ENCODE measurements around the gene ULK4.

ULK4 gene

GRCh38 chr3:41426485-41426884, 535.4 kb downstream of the ULK4 start:
- Histone ChIP-seq H3K9me3 (ENCODE audit: insufficient read depth, low read length) (no peaks in the 10 kb centered on the region), H3K79me2 (ENCODE audit: insufficient read depth, low read length) (no peaks in the 10 kb centered on the region), H3K27me3 (ENCODE audit: low read length) (no peaks in the 10 kb centered on the region), H3K27ac (ENCODE audit: low read depth, low read length) (no peak overlapping the region), H3K4me3 (ENCODE audit: insufficient read depth, low read length, poor library complexity, severe bottlenecking) (no peak overlapping the region), H3K4me2 (ENCODE audit: low read depth, low read length, poor library complexity, severe bottlenecking) (no peak overlapping the region), H3K9ac (ENCODE audit: low read length) (no peak overlapping the region), H3K9me2 (replicated peaks; ENCODE audit: insufficient read depth, low read length) (no peaks in the 10 kb centered on the region), H2AFZ (ENCODE audit: low read depth, low read length, severe bottlenecking) (no peak overlapping the region), H3F3A (ENCODE audit: insufficient read depth) (no peaks in the 10 kb centered on the region), H3K36me3 (ENCODE audit: low read length) (no peaks in the 10 kb centered on the region), H4K20me1 (ENCODE audit: low read depth, low read length) (no peaks in the 10 kb centered on the region)
- no peak for TF ChIP-seq EZH2phosphoT487 (conservative IDR thresholded peaks at IDR 0.05; ENCODE audit: low read length)
- no peak for TF ChIP-seq CTCF (IDR thresholded peaks at IDR 0.05; ENCODE audit: insufficient read depth, low read length, poor library complexity, severe bottlenecking)

- Histone ChIP-seq H3K9ac (ENCODE audit: low read length) (no peak overlapping the region), H3K27me3 (ENCODE audit: low read length) (no peaks in the 10 kb centered on the region), H3F3A (ENCODE audit: insufficient read depth) (no peaks in the 10 kb centered on the region), H3K79me2 (ENCODE audit: insufficient read depth, low read length) (no peaks in the 10 kb centered on the region), H3K4me3 (ENCODE audit: insufficient read depth, low read length, poor library complexity, severe bottlenecking) (no peak overlapping the region), H4K20me1 (ENCODE audit: low read depth, low read length) (no peaks in the 10 kb centered on the region), H3K4me2 (ENCODE audit: low read depth, low read length, poor library complexity, severe bottlenecking) (no peak overlapping the region), H3K9me3 (ENCODE audit: insufficient read depth, low read length) (no peaks in the 10 kb centered on the region), H3K27ac (ENCODE audit: low read depth, low read length) (no peak overlapping the region), H3K9me2 (replicated peaks; ENCODE audit: insufficient read depth, low read length) (no peaks in the 10 kb centered on the region), H3K36me3 (ENCODE audit: low read length) (no peaks in the 10 kb centered on the region), H2AFZ (ENCODE audit: low read depth, low read length, severe bottlenecking) (no peak overlapping the region)
- TF ChIP-seq CTCF (IDR thresholded peaks at IDR 0.05; ENCODE audit: insufficient read depth, low read length, poor library complexity, severe bottlenecking): no peak
Observed at GRCh38 chr3:41424543-41425300, 537.2 kb downstream of the ULK4 start.

GRCh38 chr3:41419809-41420208, 542.1 kb downstream of the ULK4 start:
- Histone ChIP-seq H3K79me2 (ENCODE audit: insufficient read depth, low read length) (no peaks in the 10 kb centered on the region), H3K4me3 (ENCODE audit: insufficient read depth, low read length, poor library complexity, severe bottlenecking) (no peak overlapping the region), H3K27me3 (ENCODE audit: low read length) (no peaks in the 10 kb centered on the region), H3K9me3 (ENCODE audit: insufficient read depth, low read length) (no peaks in the 10 kb centered on the region), H3F3A (ENCODE audit: insufficient read depth) (no peaks in the 10 kb centered on the region), H3K9ac (ENCODE audit: low read length) (no peak overlapping the region), H3K4me2 (ENCODE audit: low read depth, low read length, poor library complexity, severe bottlenecking) (no peak overlapping the region), H3K27ac (ENCODE audit: low read depth, low read length) (no peak overlapping the region), H3K36me3 (ENCODE audit: low read length) (no peaks in the 10 kb centered on the region), H4K20me1 (ENCODE audit: low read depth, low read length) (no peaks in the 10 kb centered on the region), H3K9me2 (replicated peaks; ENCODE audit: insufficient read depth, low read length) (no peaks in the 10 kb centered on the region), H2AFZ (ENCODE audit: low read depth, low read length, severe bottlenecking) (no peak overlapping the region)
- TF ChIP-seq EZH2phosphoT487 (conservative IDR thresholded peaks at IDR 0.05; ENCODE audit: low read length) (no peak), CTCF (IDR thresholded peaks at IDR 0.05; ENCODE audit: insufficient read depth, low read length, poor library complexity, severe bottlenecking) (no peak)

Data from SU-DHL-6 (cell line).